Natural killer cell (primary cell): Measurements from ENCODE around the gene FAR2. TPM values are rescaled to one million over a fixed set of nuclear protein-coding genes. Genes with fewer than 3 reads are reported as not detected.
"Not testable (repeated sequence)": the region's sequence is repeated elsewhere in the genome, so short reads cannot be mapped to it uniquely, and the experiment has no call there.

Source experiments
- ATAC-seq, 3 donors: fragments of 150-1000 bp in 2 of 3; fragments of 200-7000 bp in 1 of 3; cut with Tn5 transposase; 1 replicate in 1 of 3; 2 replicates in 2 of 3; pipeline ENCODE4 v1.10.0; 2021; ENCODE audit warnings: mild to moderate bottlenecking in 2 of 3, moderate library complexity in 2 of 3
- DNase-seq, 2 donors: peaks; one replicate each; pipeline versions ENCODE4 v3.0.0 to v3.0.0-alpha.2; 2013 to 2021; ENCODE audit warnings: mixed read lengths in 1 of 2
- H3K27ac ChIP-seq: one replicate; pipeline ENCODE4 v1.5.1; 2013; ENCODE audit warnings: mild to moderate bottlenecking, low read length
- H3K27me3 ChIP-seq: one replicate; pipeline ENCODE4 v1.6.1; 2013; ENCODE audit warnings: low read length; ENCODE audit not compliant: control insufficient read depth, insufficient read depth
- H3K36me3 ChIP-seq: one replicate; pipeline ENCODE4 v1.6.1; 2013; ENCODE audit warnings: low read length; ENCODE audit not compliant: control insufficient read depth, insufficient read depth
- H3K4me1 ChIP-seq: one replicate; pipeline ENCODE4 v1.6.1; 2013; ENCODE audit warnings: low read length; ENCODE audit not compliant: control insufficient read depth, insufficient read depth
- H3K4me3 ChIP-seq: one replicate; pipeline ENCODE4 v1.5.1; 2013; ENCODE audit warnings: low read length
- H3K9me3 ChIP-seq: one replicate; pipeline ENCODE4 v1.6.1; 2013; ENCODE audit warnings: low read length; ENCODE audit not compliant: control insufficient read depth, insufficient read depth
- H3K27ac Mint-ChIP-seq, 2 donors: one replicate each; pipeline ENCODE4 v1.8.0; 2022; ENCODE audit warnings: mild to moderate bottlenecking in 2 of 2, mixed read lengths in 2 of 2, moderate library complexity in 1 of 2
- H3K27me3 Mint-ChIP-seq, 2 donors: one replicate each; pipeline ENCODE4 v1.8.0; 2022; ENCODE audit warnings: low read depth in 2 of 2, mixed read lengths in 2 of 2
- H3K36me3 Mint-ChIP-seq: one replicate; pipeline ENCODE4 v1.8.0; 2022; ENCODE audit warnings: mixed read lengths
- H3K4me1 Mint-ChIP-seq, 2 donors: one replicate each; pipeline ENCODE4 v1.8.0; 2022; ENCODE audit warnings: mixed read lengths in 2 of 2
- H3K4me3 Mint-ChIP-seq: one replicate; pipeline ENCODE4 v1.8.0; 2022; ENCODE audit warnings: mild to moderate bottlenecking, moderate library complexity, mixed read lengths
- H3K9me3 Mint-ChIP-seq, 2 donors: one replicate each; pipeline ENCODE4 v1.8.0; 2022; ENCODE audit warnings: mixed read lengths in 2 of 2
- WGBS: methylation state at CpG from one replicate; pipeline ENCODE4 v1.1.7; 2013; ENCODE audit warnings: missing lambda C conversion rate; ENCODE audit not compliant: insufficient coverage; 5-methylcytosine and 5-hydroxymethylcytosine counted together
- intact Hi-C: fragments of 100-400 bp; cut with micrococcal nuclease; formaldehyde crosslinking; loops from one replicate; pipeline ENCODE4 v1.14.2; 2022
- total RNA-seq, 4 donors: library from RNA; stranded (reverse); fragments of 120-200 nt in 1 of 4; gene quantifications; one replicate each; pipeline versions ENCODE4 v1.2.3 to v1.2.4, GENCODE V29; 2013 to 2022
- TF ChIP-seq, protein P1 (sequence below): fragments of 200-600 bp; IDR thresholded peaks from one replicate; pipeline ENCODE4 v1.8.0; 2022; ENCODE audit warnings: antibody characterized with exemption

FAR2 gene
- total RNA-seq, 3 donors from 2014 or later (not counting 1 experiment from before 2014, with no cell fraction given) = 1.5 to 3.5 (median 1.7) TPM

DNA sequence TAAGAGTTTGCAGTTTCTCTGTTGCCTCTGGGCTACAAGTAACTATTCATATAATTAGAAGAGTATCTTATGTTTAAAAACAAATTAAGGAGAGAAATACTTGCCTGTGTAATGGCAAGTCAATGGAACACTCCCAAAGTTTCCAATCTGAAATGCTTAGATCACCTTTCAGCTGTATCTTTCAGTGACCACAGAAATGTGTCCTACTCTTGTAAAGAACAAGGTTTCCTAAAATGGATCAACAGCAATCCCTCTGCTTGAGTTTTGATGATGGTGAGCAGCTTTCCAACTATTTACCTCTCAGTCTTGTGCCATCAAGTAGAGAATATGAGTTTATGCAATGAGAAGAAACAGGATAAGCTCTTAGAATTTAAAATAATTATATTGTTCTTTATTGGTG lies 139.0 kb downstream of the FAR2 start:
- peaks cover 3% of the 10 kb centered on the region in 2 donors for H3K9me3 Mint-ChIP-seq
- intact Hi-C loops = no loop called here
- no peak overlapping the region for H3K27ac Mint-ChIP-seq

GRCh38 chr12:29290475-29290874 lies 141.4 kb downstream of the FAR2 start:
- H3K27ac ChIP-seq, H3K4me3 ChIP-seq, H3K4me1 Mint-ChIP-seq, H3K4me3 Mint-ChIP-seq, H3K36me3 Mint-ChIP-seq, H3K27me3 Mint-ChIP-seq, H3K27me3 ChIP-seq, H3K27ac Mint-ChIP-seq, H3K9me3 Mint-ChIP-seq, ATAC-seq, intact Hi-C loops, H3K9me3 ChIP-seq, H3K36me3 ChIP-seq, H3K4me1 ChIP-seq, DNase-seq: not testable (repeated sequence)

More for the DNA sequence above, 139.0 kb downstream of the FAR2 start:
- Mint-ChIP-seq H3K27me3 (no peaks in the 10 kb centered on the region), H3K4me1 (no peaks in the 10 kb centered on the region), H3K4me3 (no peak overlapping the region), H3K36me3 (no peaks in the 10 kb centered on the region)
- no peak for ATAC-seq
- H3K27ac ChIP-seq = no peak overlapping the region
- no peak for DNase-seq
- H3K36me3 ChIP-seq = no peaks in the 10 kb centered on the region
- TF ChIP-seq, protein P1, sequence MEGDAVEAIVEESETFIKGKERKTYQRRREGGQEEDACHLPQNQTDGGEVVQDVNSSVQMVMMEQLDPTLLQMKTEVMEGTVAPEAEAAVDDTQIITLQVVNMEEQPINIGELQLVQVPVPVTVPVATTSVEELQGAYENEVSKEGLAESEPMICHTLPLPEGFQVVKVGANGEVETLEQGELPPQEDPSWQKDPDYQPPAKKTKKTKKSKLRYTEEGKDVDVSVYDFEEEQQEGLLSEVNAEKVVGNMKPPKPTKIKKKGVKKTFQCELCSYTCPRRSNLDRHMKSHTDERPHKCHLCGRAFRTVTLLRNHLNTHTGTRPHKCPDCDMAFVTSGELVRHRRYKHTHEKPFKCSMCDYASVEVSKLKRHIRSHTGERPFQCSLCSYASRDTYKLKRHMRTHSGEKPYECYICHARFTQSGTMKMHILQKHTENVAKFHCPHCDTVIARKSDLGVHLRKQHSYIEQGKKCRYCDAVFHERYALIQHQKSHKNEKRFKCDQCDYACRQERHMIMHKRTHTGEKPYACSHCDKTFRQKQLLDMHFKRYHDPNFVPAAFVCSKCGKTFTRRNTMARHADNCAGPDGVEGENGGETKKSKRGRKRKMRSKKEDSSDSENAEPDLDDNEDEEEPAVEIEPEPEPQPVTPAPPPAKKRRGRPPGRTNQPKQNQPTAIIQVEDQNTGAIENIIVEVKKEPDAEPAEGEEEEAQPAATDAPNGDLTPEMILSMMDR = no peak
- no peaks in the 10 kb centered on the region for H3K4me1 ChIP-seq
- H3K9me3 ChIP-seq = no peaks in the 10 kb centered on the region
- no peak overlapping the region for H3K4me3 ChIP-seq
- H3K27me3 ChIP-seq = no peaks in the 10 kb centered on the region

DNA sequence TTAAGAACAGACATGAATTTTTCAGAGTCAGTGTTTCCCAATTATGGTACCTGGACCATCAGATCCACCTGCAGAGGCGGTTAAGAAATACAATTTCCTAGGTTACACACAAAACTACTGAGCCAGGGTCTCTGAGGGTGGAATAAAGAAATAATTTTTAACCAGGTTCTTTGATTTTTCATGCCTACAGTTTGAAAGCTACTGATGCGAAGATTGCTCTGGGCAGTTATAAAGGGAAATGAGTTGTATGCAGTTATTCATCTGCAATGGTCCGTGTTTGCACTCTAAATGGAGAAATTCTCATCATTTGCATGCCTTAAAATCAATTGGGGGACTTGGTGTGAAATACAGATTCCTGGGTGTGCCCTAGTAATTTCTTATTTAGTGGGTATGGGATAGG lies 142.1 kb downstream of the FAR2 start:
- no peak overlapping the region for H3K27ac ChIP-seq
- Mint-ChIP-seq H3K27ac (no peak overlapping the region), H3K4me3 (no peak overlapping the region), H3K36me3 (no peaks in the 10 kb centered on the region), H3K27me3 (no peaks in the 10 kb centered on the region), H3K4me1 (no peaks in the 10 kb centered on the region), H3K9me3 (peaks cover 3% of the 10 kb centered on the region in 2 donors)
- TF ChIP-seq, protein P1 = no peak
- 69% methylated on average over 3 of the region's 3 CpGs for WGBS
- H3K9me3 ChIP-seq = no peaks in the 10 kb centered on the region
- H3K27me3 ChIP-seq = no peaks in the 10 kb centered on the region
- H3K36me3 ChIP-seq = no peaks in the 10 kb centered on the region
- no peaks in the 10 kb centered on the region for H3K4me1 ChIP-seq
- intact Hi-C loops = no loop called here
- ATAC-seq (no peak), DNase-seq (no peak)
- H3K4me3 ChIP-seq = no peak overlapping the region

GRCh38 chr12:29299633-29300032 lies 150.6 kb downstream of the FAR2 start:
- TF ChIP-seq, protein P1 = no peak
- H3K27me3 ChIP-seq = no peaks in the 10 kb centered on the region
- Mint-ChIP-seq H3K27ac (no peak overlapping the region), H3K4me3 (no peak overlapping the region), H3K4me1 (no peaks in the 10 kb centered on the region), H3K27me3 (no peaks in the 10 kb centered on the region), H3K9me3 (no peaks in the 10 kb centered on the region), H3K36me3 (no peaks in the 10 kb centered on the region)
- H3K4me1 ChIP-seq = no peaks in the 10 kb centered on the region
- no peaks in the 10 kb centered on the region for H3K36me3 ChIP-seq
- no peak overlapping the region for H3K27ac ChIP-seq
- ATAC-seq (no peak), DNase-seq (no peak)
- H3K9me3 ChIP-seq = no peaks in the 10 kb centered on the region
- no peak overlapping the region for H3K4me3 ChIP-seq
- intact Hi-C loops = no loop called here
- 53% methylated on average over 2 of the region's 2 CpGs for WGBS
